ENCODE data around the gene BRAP.
"Not testable (repeated sequence)": the region's sequence is repeated elsewhere in the genome, so short reads cannot be mapped to it uniquely, and the experiment has no call there.

BRAP gene

GRCh38 chr12:111705672-111706071 is 19.9 kb upstream of the BRAP start:
- Histone ChIP-seq H3K4me3 (ENCODE audit: low read length) (no peak overlapping the region), H3K4me1 (ENCODE audit: control insufficient read depth, insufficient read depth, low read length) (no peaks in the 10 kb centered on the region), H3K36me3 (ENCODE audit: control insufficient read depth, insufficient read depth, low read length) (no peaks in the 10 kb centered on the region; the same call in 1 of the 2 replicates), H3K27me3 (ENCODE audit: control insufficient read depth, insufficient read depth, low read length) (no peaks in the 10 kb centered on the region), H3K9me3 (ENCODE audit: control insufficient read depth, insufficient read depth, low read length) (no peaks in the 10 kb centered on the region), H3K27ac (ENCODE audit: low read length) (no peak overlapping the region)
- WGBS (ENCODE audit: insufficient coverage, insufficient read length), result no CpG with 5 or more reads among the region's 5 CpGs
- DNase-seq (ENCODE audit: low read depth, low spot score), result no peak

- Histone ChIP-seq H3K9me3 (ENCODE audit: control insufficient read depth, insufficient read depth, low read length) (no peaks in the 10 kb centered on the region), H3K36me3 (ENCODE audit: control insufficient read depth, insufficient read depth, low read length) (peaks cover 2% of the 10 kb centered on the region; the same call in 1 of the 2 replicates), H3K4me1 (ENCODE audit: control insufficient read depth, insufficient read depth, low read length) (no peaks in the 10 kb centered on the region), H3K4me3 (ENCODE audit: low read length) (no peak overlapping the region), H3K27ac (ENCODE audit: low read length) (no peak overlapping the region), H3K27me3 (ENCODE audit: control insufficient read depth, insufficient read depth, low read length) (no peaks in the 10 kb centered on the region)
- no CpG with 5 or more reads among the region's 2 CpGs for WGBS (ENCODE audit: insufficient coverage, insufficient read length)
- no peak for DNase-seq (ENCODE audit: low read depth, low spot score)
Measured at GRCh38 chr12:111699962-111700361, 14.2 kb upstream of the BRAP start.

- WGBS (ENCODE audit: insufficient coverage, insufficient read length), result no CpG with 5 or more reads among the region's 5 CpGs
- no peak overlapping the region for H3K27ac ChIP-seq (ENCODE audit: low read length)
- no peak overlapping the region for H3K4me3 ChIP-seq (ENCODE audit: low read length)
- H3K36me3 ChIP-seq (ENCODE audit: control insufficient read depth, insufficient read depth, low read length), result peaks cover 6% of the 10 kb centered on the region; the same call in 1 of the 2 replicates
- 0 out of 2 replicates have a peak, but pooled peaks cover 1% of the 10 kb centered on the region for H3K4me1 ChIP-seq (ENCODE audit: control insufficient read depth, insufficient read depth, low read length)
- H3K9me3 ChIP-seq (ENCODE audit: control insufficient read depth, insufficient read depth, low read length), result no peaks in the 10 kb centered on the region
- no peaks in the 10 kb centered on the region for H3K27me3 ChIP-seq (ENCODE audit: control insufficient read depth, insufficient read depth, low read length)
- DNase-seq (ENCODE audit: low read depth, low spot score), result no peak
Measured at GRCh38 chr12:111693818-111694217, 8.1 kb upstream of the BRAP start.

- no CpG with 5 or more reads among the region's 15 CpGs for WGBS (ENCODE audit: insufficient coverage, insufficient read length)
- Histone ChIP-seq H3K9me3 (ENCODE audit: control insufficient read depth, insufficient read depth, low read length) (no peaks in the 10 kb centered on the region), H3K27ac (ENCODE audit: low read length) (no peak overlapping the region), H3K36me3 (ENCODE audit: control insufficient read depth, insufficient read depth, low read length) (peaks cover 5% of the 10 kb centered on the region; the same call in 1 of the 2 replicates), H3K27me3 (ENCODE audit: control insufficient read depth, insufficient read depth, low read length) (no peaks in the 10 kb centered on the region), H3K4me3 (ENCODE audit: low read length) (no peak overlapping the region), H3K4me1 (ENCODE audit: control insufficient read depth, insufficient read depth, low read length) (0 out of 2 replicates have a peak, but pooled peaks cover 1% of the 10 kb centered on the region)
- peak; percentile 31 for DNase-seq (ENCODE audit: low read depth, low spot score)
Measured at GRCh38 chr12:111692575-111693210, 6.9 kb upstream of the BRAP start.

- Histone ChIP-seq H3K9me3 (ENCODE audit: control insufficient read depth, insufficient read depth, low read length) (no peaks in the 10 kb centered on the region), H3K36me3 (ENCODE audit: control insufficient read depth, insufficient read depth, low read length) (peaks cover 5% of the 10 kb centered on the region; the same call in 1 of the 2 replicates), H3K27me3 (ENCODE audit: control insufficient read depth, insufficient read depth, low read length) (no peaks in the 10 kb centered on the region), H3K4me3 (ENCODE audit: low read length) (no peak overlapping the region), H3K4me1 (ENCODE audit: control insufficient read depth, insufficient read depth, low read length) (0 out of 2 replicates have a peak, but pooled peaks cover 1% of the 10 kb centered on the region), H3K27ac (ENCODE audit: low read length) (no peak overlapping the region)
- no peak for DNase-seq (ENCODE audit: low read depth, low spot score)
- no CpG with 5 or more reads among the region's 3 CpGs for WGBS (ENCODE audit: insufficient coverage, insufficient read length)
Measured at GRCh38 chr12:111691262-111691661, 5.5 kb upstream of the BRAP start.

- H3K9me3 ChIP-seq (ENCODE audit: control insufficient read depth, insufficient read depth, low read length), result no peaks in the 10 kb centered on the region
- H3K4me3 ChIP-seq (ENCODE audit: low read length), result no peak overlapping the region
- no peaks in the 10 kb centered on the region for H3K27me3 ChIP-seq (ENCODE audit: control insufficient read depth, insufficient read depth, low read length)
- 0 out of 2 replicates have a peak, but pooled peaks cover 1% of the 10 kb centered on the region for H3K4me1 ChIP-seq (ENCODE audit: control insufficient read depth, insufficient read depth, low read length)
- DNase-seq (ENCODE audit: low read depth, low spot score), result no peak
- no peaks in the 10 kb centered on the region for H3K36me3 ChIP-seq (ENCODE audit: control insufficient read depth, insufficient read depth, low read length)
- no CpG with 5 or more reads among the region's 10 CpGs for WGBS (ENCODE audit: insufficient coverage, insufficient read length)
- no peak overlapping the region for H3K27ac ChIP-seq (ENCODE audit: low read length)
Measured at GRCh38 chr12:111687952-111688351, 2.2 kb upstream of the BRAP start.

GRCh38 chr12:111687255-111687654 is 1.5 kb upstream of the BRAP start:
- H3K4me3 ChIP-seq (ENCODE audit: low read length), result no peak overlapping the region

GRCh38 chr12:111686574-111687105 is 884 bp upstream of the BRAP start:
- Histone ChIP-seq H3K36me3 (ENCODE audit: control insufficient read depth, insufficient read depth, low read length) (no peaks in the 10 kb centered on the region), H3K27ac (ENCODE audit: low read length) (no peak overlapping the region), H3K27me3 (ENCODE audit: control insufficient read depth, insufficient read depth, low read length) (no peaks in the 10 kb centered on the region), H3K9me3 (ENCODE audit: control insufficient read depth, insufficient read depth, low read length) (no peaks in the 10 kb centered on the region), H3K4me3 (ENCODE audit: low read length) (peak overlapping the region; percentile 52; the same call in 1 of the 2 replicates), H3K4me1 (ENCODE audit: control insufficient read depth, insufficient read depth, low read length) (no peaks in the 10 kb centered on the region)
- WGBS (ENCODE audit: insufficient coverage, insufficient read length), result no CpG with 5 or more reads among the region's 15 CpGs
- no peak for DNase-seq (ENCODE audit: low read depth, low spot score)

More at GRCh38 chr12:111687255-111687654, 1.5 kb upstream of the BRAP start:
- H3K4me1 ChIP-seq (ENCODE audit: control insufficient read depth, insufficient read depth, low read length), result no peaks in the 10 kb centered on the region
- no CpG with 5 or more reads among the region's 2 CpGs for WGBS (ENCODE audit: insufficient coverage, insufficient read length)
- H3K27me3 ChIP-seq (ENCODE audit: control insufficient read depth, insufficient read depth, low read length), result no peaks in the 10 kb centered on the region
- H3K9me3 ChIP-seq (ENCODE audit: control insufficient read depth, insufficient read depth, low read length), result no peaks in the 10 kb centered on the region
- H3K36me3 ChIP-seq (ENCODE audit: control insufficient read depth, insufficient read depth, low read length), result no peaks in the 10 kb centered on the region
- H3K27ac ChIP-seq (ENCODE audit: low read length), result no peak overlapping the region
- DNase-seq (ENCODE audit: low read depth, low spot score), result no peak

GRCh38 chr12:111685322-111685810 is 390 bp downstream of the BRAP start:
- H3K27ac ChIP-seq (ENCODE audit: low read length), result no peak overlapping the region
- peak overlapping the region; percentile 52 for H3K4me3 ChIP-seq (ENCODE audit: low read length)
- DNase-seq (ENCODE audit: low read depth, low spot score), result no peak
- no peaks in the 10 kb centered on the region for H3K36me3 ChIP-seq (ENCODE audit: control insufficient read depth, insufficient read depth, low read length)
- H3K4me1 ChIP-seq (ENCODE audit: control insufficient read depth, insufficient read depth, low read length), result no peaks in the 10 kb centered on the region
- H3K27me3 ChIP-seq (ENCODE audit: control insufficient read depth, insufficient read depth, low read length), result no peaks in the 10 kb centered on the region
- no peaks in the 10 kb centered on the region for H3K9me3 ChIP-seq (ENCODE audit: control insufficient read depth, insufficient read depth, low read length)
- WGBS (ENCODE audit: insufficient coverage, insufficient read length), result no CpG with 5 or more reads among the region's 36 CpGs

GRCh38 chr12:111684485-111685198 is 1.1 kb downstream of the BRAP start:
- H3K4me3 ChIP-seq (ENCODE audit: low read length), result peak overlapping the region; percentile 52; the same call in 1 of the 2 replicates
- DNase-seq (ENCODE audit: low read depth, low spot score); H3K27me3 ChIP-seq (ENCODE audit: control insufficient read depth, insufficient read depth, low read length); H3K27ac ChIP-seq (ENCODE audit: low read length); H3K36me3 ChIP-seq (ENCODE audit: control insufficient read depth, insufficient read depth, low read length); H3K9me3 ChIP-seq (ENCODE audit: control insufficient read depth, insufficient read depth, low read length); H3K4me1 ChIP-seq (ENCODE audit: control insufficient read depth, insufficient read depth, low read length): not testable (repeated sequence)
- no CpG with 5 or more reads among the region's 13 CpGs for WGBS (ENCODE audit: insufficient coverage, insufficient read length)

Measured in iPS DF 6.9 (cell line).